SK-N-SH (cell line): ENCODE results near the gene WFDC11. TPM values are rescaled to one million over a fixed set of nuclear protein-coding genes. Genes with fewer than 3 reads are reported as not detected.
"Not testable (repeated sequence)": the region's sequence is repeated elsewhere in the genome, so short reads cannot be mapped to it uniquely, and the experiment has no call there.

Experiments
- CTCF ChIA-PET: fragments of 300-600, 350-600 bp; formaldehyde crosslinking; extraction: SDS; loops from one replicate; lab custom pipeline; 2021; lab: Yijun Ruan, JAX
- POLR2A ChIA-PET: fragments of 350-600 bp; sonication (Branson Sonifier 250); formaldehyde crosslinking; extraction: SDS; loops from one replicate; lab custom pipeline; 2020; ENCODE audit warnings: antibody characterized with exemption, inconsistent platforms; lab: Yijun Ruan, JAX
- DNase-seq: peaks from one replicate; pipeline ENCODE4 v3.0.0; 2012
- H2AFZ ChIP-seq: fragments of 200-600 bp; sonication (generic); 2 replicates; pipeline ENCODE4 v1.8.1; 2016; ENCODE audit warnings: antibody characterized with exemption, mild to moderate bottlenecking, low read depth
- H3F3A ChIP-seq: fragments of 200-600 bp; sonication (generic); replicated peaks from 2 replicates; pipeline ENCODE3; 2016; ENCODE audit warnings: antibody characterized with exemption, mild to moderate bottlenecking; ENCODE audit not compliant: insufficient read depth
- H3K27ac ChIP-seq, 2 experiments: fragments of 200-500 bp in 1 of 2; fragments of 200-600 bp in 1 of 2; sonication (Bioruptor generic) in 1 of 2; sonication (generic), shearing (Covaris generic) in 1 of 2; 2 replicates each; pipeline versions ENCODE4 v1.5.1 to v1.6.1; 2014 to 2016; ENCODE audit warnings: low read depth in 2 of 2, inconsistent platforms in 1 of 2, low read length in 1 of 2, mild to moderate bottlenecking in 1 of 2, mixed read lengths in 1 of 2
- H3K27me3 ChIP-seq: fragments of 200-600 bp; sonication (generic), shearing (Covaris generic); 2 replicates; pipeline ENCODE4 v1.6.1; 2016; ENCODE audit warnings: mixed run types; ENCODE audit not compliant: insufficient read depth
- H3K36me3 ChIP-seq, 2 experiments: fragments of 200-500 bp in 1 of 2; fragments of 200-600 bp in 1 of 2; sonication (Bioruptor generic) in 1 of 2; sonication (generic) in 1 of 2; replicated peaks in 1 of 2; 2 replicates each; pipeline versions ENCODE3 to v1.5.1; 2014 to 2016; ENCODE audit warnings: low read length in 1 of 2, mild to moderate bottlenecking in 1 of 2; ENCODE audit not compliant: insufficient read depth in 2 of 2, control insufficient read depth in 1 of 2
- H3K4me1 ChIP-seq, 2 experiments: fragments of 200-500 bp in 1 of 2; fragments of 200-600 bp in 1 of 2; sonication (Bioruptor generic) in 1 of 2; sonication (generic), shearing (Covaris generic) in 1 of 2; 2 replicates each; pipeline versions ENCODE4 v1.5.1 to v1.6.1; 2014 to 2016; ENCODE audit warnings: low read depth in 1 of 2, low read length in 1 of 2, mixed run types in 1 of 2; ENCODE audit not compliant: insufficient read depth in 2 of 2, control insufficient read depth in 1 of 2
- H3K4me2 ChIP-seq: fragments of 200-600 bp; sonication (generic), shearing (Covaris generic); 2 replicates; pipeline ENCODE4 v1.6.1; 2017; ENCODE audit warnings: mixed run types
- H3K4me3 ChIP-seq, 2 experiments: fragments of 200-500 bp in 1 of 2; fragments of 200-600 bp in 1 of 2; sonication (Bioruptor generic) in 1 of 2; sonication (generic), shearing (Covaris generic) in 1 of 2; 2 replicates each; pipeline versions ENCODE4 v1.5.1 to v1.8.1; 2014 to 2016; ENCODE audit warnings: low read depth in 2 of 2, inconsistent platforms in 1 of 2, low read length in 1 of 2, mild to moderate bottlenecking in 1 of 2, mixed read lengths in 1 of 2, moderate library complexity in 1 of 2
- H3K79me2 ChIP-seq: fragments of 200-600 bp; sonication (generic); 2 replicates; pipeline ENCODE4 v1.8.1; 2017; ENCODE audit warnings: mild to moderate bottlenecking; ENCODE audit not compliant: insufficient read depth
- H3K9ac ChIP-seq: fragments of 200-600 bp; sonication (generic); 2 replicates; pipeline ENCODE4 v1.6.1; 2017; ENCODE audit warnings: mixed run types
- H3K9me2 ChIP-seq: fragments of 200-600 bp; sonication (generic); 2 replicates; pipeline ENCODE4 v1.6.1; 2017; ENCODE audit warnings: mixed run types
- H3K9me3 ChIP-seq: fragments of 200-600 bp; sonication (generic); 2 replicates; pipeline ENCODE4 v1.6.1; 2017; ENCODE audit warnings: mixed run types, mild to moderate bottlenecking, moderate library complexity
- H4K20me1 ChIP-seq: fragments of 200-600 bp; sonication (generic); 2 replicates; pipeline ENCODE4 v1.6.1; 2017; ENCODE audit warnings: mild to moderate bottlenecking, mixed run types; ENCODE audit not compliant: insufficient read depth
- CHD2 ChIP-seq: fragments of 150-350 bp; IDR thresholded peaks from 2 replicates; pipeline ENCODE4 v1.6.1; 2018; ENCODE audit warnings: low read length; ENCODE audit not compliant: partially characterized antibody
- ELF1 ChIP-seq: IDR thresholded peaks from 2 replicates; pipeline ENCODE4 v1.4.0; 2012
- FOXM1 ChIP-seq: IDR thresholded peaks from 2 replicates; pipeline ENCODE4 v1.4.0; 2012; ENCODE audit warnings: low read depth, mild to moderate bottlenecking
- GABPA ChIP-seq: IDR thresholded peaks from 2 replicates; pipeline ENCODE4 v1.4.0; 2012; ENCODE audit warnings: low read depth, mild to moderate bottlenecking
- GATA2 ChIP-seq: sonication (generic); formaldehyde crosslinking; IDR thresholded peaks from 2 replicates; pipeline ENCODE4 v1.5.0; 2020; ENCODE audit warnings: mild to moderate bottlenecking, missing genetic modification reagents
- JUND ChIP-seq: IDR thresholded peaks from 2 replicates; pipeline ENCODE4 v1.4.0; 2012
- MAX ChIP-seq: IDR thresholded peaks from 2 replicates; pipeline ENCODE4 v1.4.0; 2012; ENCODE audit warnings: low read depth
- MEF2A ChIP-seq: IDR thresholded peaks from 2 replicates; pipeline ENCODE4 v1.4.0; 2012; ENCODE audit warnings: low read depth, borderline replicate concordance
- MXI1 ChIP-seq: IDR thresholded peaks from 2 replicates; pipeline ENCODE4 v1.6.1; 2012; ENCODE audit warnings: mild to moderate bottlenecking, low read depth, low read length, improper control_type of control experiment
- NFIC ChIP-seq: IDR thresholded peaks from 2 replicates; pipeline ENCODE4 v1.4.0; 2012; ENCODE audit warnings: borderline replicate concordance
- RAD21 ChIP-seq: IDR thresholded peaks from 2 replicates; pipeline ENCODE4 v1.6.1; 2012; ENCODE audit warnings: mild to moderate bottlenecking, low read length
- RCOR1 ChIP-seq: fragments of 150-350 bp; IDR thresholded peaks from 2 replicates; pipeline ENCODE4 v1.6.1; 2017; ENCODE audit warnings: antibody characterized with exemption, low read length
- RFX5 ChIP-seq: IDR thresholded peaks from 2 replicates; pipeline ENCODE4 v1.6.1; 2012; ENCODE audit warnings: mild to moderate bottlenecking, improper control_type of control experiment, low read length
- RXRA ChIP-seq: IDR thresholded peaks from 2 replicates; pipeline ENCODE4 v1.4.0; 2012; ENCODE audit warnings: low read depth, mild to moderate bottlenecking, borderline replicate concordance
- SIN3A ChIP-seq: IDR thresholded peaks from 2 replicates; pipeline ENCODE4 v1.6.1; 2012; ENCODE audit warnings: low read depth, mild to moderate bottlenecking, low read length, moderate library complexity, borderline replicate concordance
- TAF1 ChIP-seq: IDR thresholded peaks from 2 replicates; pipeline ENCODE4 v1.6.1; 2012; ENCODE audit warnings: low read depth, mild to moderate bottlenecking, low read length, moderate library complexity, borderline replicate concordance
- TEAD4 ChIP-seq: IDR thresholded peaks from 2 replicates; pipeline ENCODE4 v1.4.0; 2012; ENCODE audit warnings: mild to moderate bottlenecking, borderline replicate concordance; ENCODE audit not compliant: insufficient read depth
- USF1 ChIP-seq: IDR thresholded peaks from 2 replicates; pipeline ENCODE4 v1.4.0; 2012; ENCODE audit warnings: low read depth, borderline replicate concordance
- USF2 ChIP-seq: fragments of 150-350 bp; IDR thresholded peaks from 2 replicates; pipeline ENCODE4 v1.6.1; 2017; ENCODE audit warnings: antibody characterized with exemption, low read length, low read depth, borderline replicate concordance
- WGBS: methylation state at CpG from one replicate; pipeline ENCODE4 v1.1.6; 2017; ENCODE audit warnings: low lambda C conversion rate; 5-methylcytosine and 5-hydroxymethylcytosine counted together
- polyA plus RNA-seq, 3 experiments: library from polyadenylated mRNA; depleted of rRNA; stranded (reverse); fragments of >200 nt; gene quantifications; 2 replicates each; pipeline ENCODE4 v1.2.3, GENCODE V29; 2012
- TF ChIP-seq, protein P1 (sequence below): IDR thresholded peaks from 2 replicates; pipeline ENCODE4; 2012

Gene WFDC11
- polyA plus RNA-seq, 1 of the 3 experiments (the other 2 are of a cell fraction), result not detected

- ChIA-PET POLR2A (no interaction called here), CTCF (no interaction called here)
- Histone ChIP-seq H3K4me1 (no peaks in the 10 kb centered on the region), H3K9me2 (no peaks in the 10 kb centered on the region), H3K36me3 (no peaks in the 10 kb centered on the region), H3K9ac (no peak overlapping the region), H3K27me3 (no peaks in the 10 kb centered on the region), H2AFZ (no peak overlapping the region), H4K20me1 (no peaks in the 10 kb centered on the region), H3K4me3 (no peak overlapping the region), H3K9me3 (0 out of 2 replicates have a peak, but pooled peaks cover 3% of the 10 kb centered on the region), H3K27ac (no peak overlapping the region), H3K4me2 (no peak overlapping the region), H3K79me2 (no peaks in the 10 kb centered on the region), H3F3A (no peaks in the 10 kb centered on the region)
- TF ChIP-seq USF2 (no peak), RXRA (no peak), TAF1 (no peak), MAX (no peak), GABPA (no peak), SIN3A (no peak), RFX5 (no peak), RAD21 (no peak), JUND (no peak)
- TF ChIP-seq, protein P1, sequence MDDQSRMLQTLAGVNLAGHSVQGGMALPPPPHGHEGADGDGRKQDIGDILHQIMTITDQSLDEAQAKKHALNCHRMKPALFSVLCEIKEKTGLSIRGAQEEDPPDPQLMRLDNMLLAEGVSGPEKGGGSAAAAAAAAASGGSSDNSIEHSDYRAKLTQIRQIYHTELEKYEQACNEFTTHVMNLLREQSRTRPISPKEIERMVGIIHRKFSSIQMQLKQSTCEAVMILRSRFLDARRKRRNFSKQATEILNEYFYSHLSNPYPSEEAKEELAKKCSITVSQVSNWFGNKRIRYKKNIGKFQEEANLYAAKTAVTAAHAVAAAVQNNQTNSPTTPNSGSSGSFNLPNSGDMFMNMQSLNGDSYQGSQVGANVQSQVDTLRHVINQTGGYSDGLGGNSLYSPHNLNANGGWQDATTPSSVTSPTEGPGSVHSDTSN, result no peak
- no peak for DNase-seq
Measured at GRCh38 chr20:45679650-45680049, 9.6 kb upstream of the WFDC11 start.

GRCh38 chr20:45672765-45673164, 2.7 kb upstream of the WFDC11 start:
- no peaks in the 10 kb centered on the region for H3K9me2 ChIP-seq
- no peak for DNase-seq
- no peaks in the 10 kb centered on the region for H3K36me3 ChIP-seq
- no peaks in the 10 kb centered on the region for H3K79me2 ChIP-seq
- H3K4me1 ChIP-seq, result no peaks in the 10 kb centered on the region
- H2AFZ ChIP-seq, result no peak overlapping the region
- H3K9ac ChIP-seq, result no peak overlapping the region
- TF ChIP-seq GATA2 (CRISPR knock-in tag) (no peak), RCOR1 (no peak), MXI1 (no peak), JUND (no peak), ELF1 (no peak), USF1 (no peak), MEF2A (no peak), TEAD4 (no peak), FOXM1 (no peak), NFIC (no peak), CHD2 (no peak), RXRA (no peak)
- POLR2A ChIA-PET, result no interaction called here
- H3K27ac ChIP-seq, result no peak overlapping the region
- no peak overlapping the region for H3K4me2 ChIP-seq
- H3K4me3 ChIP-seq, result no peak overlapping the region
- H3K9me3 ChIP-seq, result no peaks in the 10 kb centered on the region
- no peaks in the 10 kb centered on the region for H3F3A ChIP-seq
- CTCF ChIA-PET, result interaction anchor here (2.2 kb wide), 1 partner anchor 98 kb away, joined by 6 read pairs; no protein-coding TSS in a partner anchor
- H3K27me3 ChIP-seq, result no peaks in the 10 kb centered on the region
- no peaks in the 10 kb centered on the region for H4K20me1 ChIP-seq

GRCh38 chr20:45657038-45657437, 13.0 kb downstream of the WFDC11 start:
- CTCF ChIA-PET, H3K27ac ChIP-seq, POLR2A ChIA-PET: not testable (repeated sequence)

More at GRCh38 chr20:45657038-45657437, 13.0 kb downstream of the WFDC11 start:
- WGBS, result 4% methylated on average over 3 of the region's 3 CpGs
- not testable (repeated sequence) for H3K4me1 ChIP-seq, H3K27me3 ChIP-seq, H3F3A ChIP-seq, H4K20me1 ChIP-seq, H3K36me3 ChIP-seq, H3K79me2 ChIP-seq, H2AFZ ChIP-seq, H3K9ac ChIP-seq, H3K9me2 ChIP-seq, H3K9me3 ChIP-seq, H3K4me2 ChIP-seq, H3K4me3 ChIP-seq, DNase-seq
